GM13976 (cell line): Measurements from ENCODE around the gene THAP9.

ENCODE experiments used
- DNase-seq: peaks from one replicate; pipeline ENCODE4 v3.0.0; 2012; ENCODE audit warnings: low spot score
- CTCF ChIP-seq: IDR thresholded peaks from 2 replicates; pipeline ENCODE4 v1.5.1; 2012; ENCODE audit warnings: borderline replicate concordance, mild to moderate bottlenecking; ENCODE audit not compliant: insufficient read depth; ENCODE audit errors: extremely low read depth, missing control alignments, control extremely low read depth
- in situ Hi-C: fragments of 300-500 bp; cut with MboI; formaldehyde crosslinking; loops from one replicate; pipeline ENCODE4 v1.12.0; 2022; ENCODE audit warnings: low sequenced_read_pairs, mixed read lengths, inconsistent platforms; ENCODE audit not compliant: unreplicated experiment

THAP9 gene

GRCh38 chr4:82886147-82886942, 14.2 kb upstream of the THAP9 start:
- TF ChIP-seq CTCF = no peak
- in situ Hi-C loops = loop anchor here (25.0 kb wide), 1 partner anchor 376 kb away; no protein-coding TSS in a partner anchor
- no peak for DNase-seq

GRCh38 chr4:82889287-82889686, 11.2 kb upstream of the THAP9 start:
- TF ChIP-seq CTCF = no peak
- in situ Hi-C loops = loop anchor here (25.0 kb wide), 1 partner anchor 373 kb away; no protein-coding TSS in a partner anchor
- DNase-seq = no peak

- in situ Hi-C loops = loop anchor here (25.0 kb wide), 1 partner anchor 372 kb away; no protein-coding TSS in a partner anchor
- no peak for TF ChIP-seq CTCF
- DNase-seq = no peak
Measured at GRCh38 chr4:82890528-82890900, 10.0 kb upstream of the THAP9 start.

- no peak for TF ChIP-seq CTCF
- DNase-seq = peak; percentile 95
- in situ Hi-C loops = loop anchor here (25.0 kb wide), 1 partner anchor 371 kb away; no protein-coding TSS in a partner anchor
Measured at GRCh38 chr4:82890901-82891706, 9.4 kb upstream of the THAP9 start, which contains the start of gene SEC31A. Gene SEC31A, minus strand, starts transcription at chr4:82891153. Its CDS starts 9,217 bp downstream, at chr4:82881936.

GRCh38 chr4:82891707-82892466, 8.6 kb upstream of the THAP9 start:
- in situ Hi-C loops = loop anchor here (25.0 kb wide), 1 partner anchor 370 kb away; no protein-coding TSS in a partner anchor
- no peak for DNase-seq
- no peak for TF ChIP-seq CTCF

GRCh38 chr4:82892467-82892802, 8.1 kb upstream of the THAP9 start:
- in situ Hi-C loops = loop anchor here (25.0 kb wide), 1 partner anchor 370 kb away; no protein-coding TSS in a partner anchor
- no peak for DNase-seq
- TF ChIP-seq CTCF = no peak
